ENCODE results near the gene PRDM11. TPM values are rescaled to one million over a fixed set of nuclear protein-coding genes. Genes with fewer than 3 reads are reported as not detected.
"Not testable (repeated sequence)": the region's sequence is repeated elsewhere in the genome, so short reads cannot be mapped to it uniquely, and the experiment has no call there.

Gene PRDM11
- total RNA-seq, 3 donors from 2014 or later = 7.6 to 25.2 (median 11.3) TPM

DNA sequence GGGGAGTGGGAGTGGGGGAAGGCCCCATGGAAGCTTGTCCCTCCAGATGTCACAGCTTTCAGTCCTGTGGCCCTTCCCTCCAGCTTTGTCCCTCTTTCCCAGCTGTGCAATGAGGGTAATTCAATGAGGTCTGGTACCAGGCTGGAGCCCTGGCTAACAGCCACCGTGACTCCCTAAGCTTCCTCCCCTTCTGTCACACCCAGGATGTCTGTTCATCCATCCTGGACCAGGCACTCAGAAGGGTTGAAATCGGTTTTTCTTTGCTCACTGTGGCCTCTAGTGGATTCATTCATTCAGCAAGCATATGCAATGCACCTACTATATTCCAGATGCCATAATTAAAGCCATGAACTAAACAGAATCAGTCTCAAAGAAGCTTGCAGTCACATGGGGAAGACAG lies 101.0 kb downstream of the PRDM11 start:
- intact Hi-C loops (cut with DNase I, micrococcal nuclease) = no loop called here

DNA sequence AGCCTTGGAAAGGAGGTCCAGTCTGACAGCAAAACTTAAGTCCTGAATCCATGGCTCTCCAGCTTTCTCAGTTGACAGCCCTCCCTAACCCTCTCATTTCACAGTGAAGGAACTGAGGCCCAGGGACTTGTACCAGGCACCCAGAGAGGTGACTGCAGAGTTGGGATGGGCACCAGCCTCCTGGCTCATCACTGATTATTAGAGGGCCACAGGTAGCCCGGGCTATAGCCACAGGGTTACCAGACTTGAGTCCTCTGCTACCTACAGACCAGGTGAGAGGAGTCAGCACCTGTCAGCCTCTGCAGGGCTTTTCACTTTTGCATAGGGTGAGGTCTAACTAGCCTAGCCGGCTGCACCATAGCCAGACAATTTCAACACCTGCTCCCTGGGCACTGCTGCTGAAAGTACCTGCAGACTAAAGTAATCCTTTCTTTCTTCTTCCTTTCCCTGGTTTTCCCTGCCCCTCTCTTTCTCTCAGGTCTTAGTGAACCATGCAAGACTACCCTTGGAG lies 102.1 kb downstream of the PRDM11 start:
- H3K4me1 ChIP-seq (ENCODE audit: low read depth) = no peaks in the 10 kb centered on the region
- no peak for DNase-seq
- no peak overlapping the region for H3K4me3 ChIP-seq
- no peaks in the 10 kb centered on the region for H3K9me3 ChIP-seq
- ATAC-seq = no peak
- H3K36me3 ChIP-seq (ENCODE audit: low read depth) = no peaks in the 10 kb centered on the region
- TF ChIP-seq, protein P1, sequence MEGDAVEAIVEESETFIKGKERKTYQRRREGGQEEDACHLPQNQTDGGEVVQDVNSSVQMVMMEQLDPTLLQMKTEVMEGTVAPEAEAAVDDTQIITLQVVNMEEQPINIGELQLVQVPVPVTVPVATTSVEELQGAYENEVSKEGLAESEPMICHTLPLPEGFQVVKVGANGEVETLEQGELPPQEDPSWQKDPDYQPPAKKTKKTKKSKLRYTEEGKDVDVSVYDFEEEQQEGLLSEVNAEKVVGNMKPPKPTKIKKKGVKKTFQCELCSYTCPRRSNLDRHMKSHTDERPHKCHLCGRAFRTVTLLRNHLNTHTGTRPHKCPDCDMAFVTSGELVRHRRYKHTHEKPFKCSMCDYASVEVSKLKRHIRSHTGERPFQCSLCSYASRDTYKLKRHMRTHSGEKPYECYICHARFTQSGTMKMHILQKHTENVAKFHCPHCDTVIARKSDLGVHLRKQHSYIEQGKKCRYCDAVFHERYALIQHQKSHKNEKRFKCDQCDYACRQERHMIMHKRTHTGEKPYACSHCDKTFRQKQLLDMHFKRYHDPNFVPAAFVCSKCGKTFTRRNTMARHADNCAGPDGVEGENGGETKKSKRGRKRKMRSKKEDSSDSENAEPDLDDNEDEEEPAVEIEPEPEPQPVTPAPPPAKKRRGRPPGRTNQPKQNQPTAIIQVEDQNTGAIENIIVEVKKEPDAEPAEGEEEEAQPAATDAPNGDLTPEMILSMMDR (IDR thresholded peaks at IDR 0.05) = no peak
- intact Hi-C loops (cut with DNase I, micrococcal nuclease) = no loop called here

More for the DNA sequence above, 101.0 kb downstream of the PRDM11 start:
- TF ChIP-seq, protein P1 (IDR thresholded peaks at IDR 0.05) = no peak
- ATAC-seq (no peak), DNase-seq (no peak)
- H3K36me3 ChIP-seq (ENCODE audit: low read depth) = no peaks in the 10 kb centered on the region
- no peaks in the 10 kb centered on the region for H3K9me3 ChIP-seq
- H3K4me1 ChIP-seq (ENCODE audit: low read depth) = no peaks in the 10 kb centered on the region
- H3K4me3 ChIP-seq = no peak overlapping the region

DNA sequence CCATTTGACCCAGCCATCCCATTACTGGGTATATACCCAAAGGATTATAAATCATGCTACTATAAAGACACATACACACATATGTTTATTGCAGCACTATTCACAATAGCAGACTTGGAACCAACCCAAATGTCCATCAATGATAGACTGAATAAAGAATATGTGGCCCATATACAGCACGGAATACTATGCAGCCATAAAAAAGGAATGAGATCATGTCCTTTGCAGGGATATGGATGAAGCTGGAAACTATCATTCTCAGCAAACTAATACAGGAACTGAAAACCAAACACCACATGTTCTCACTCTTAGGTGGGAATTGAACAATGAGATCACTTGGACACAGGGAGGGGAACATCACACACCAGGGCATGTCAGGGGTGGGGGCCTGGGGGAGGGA lies 102.9 kb downstream of the PRDM11 start:
- H3K4me3 ChIP-seq; ATAC-seq; intact Hi-C loops (cut with DNase I, micrococcal nuclease); H3K4me1 ChIP-seq (ENCODE audit: low read depth); H3K36me3 ChIP-seq (ENCODE audit: low read depth); DNase-seq; H3K9me3 ChIP-seq: not testable (repeated sequence)

DNA sequence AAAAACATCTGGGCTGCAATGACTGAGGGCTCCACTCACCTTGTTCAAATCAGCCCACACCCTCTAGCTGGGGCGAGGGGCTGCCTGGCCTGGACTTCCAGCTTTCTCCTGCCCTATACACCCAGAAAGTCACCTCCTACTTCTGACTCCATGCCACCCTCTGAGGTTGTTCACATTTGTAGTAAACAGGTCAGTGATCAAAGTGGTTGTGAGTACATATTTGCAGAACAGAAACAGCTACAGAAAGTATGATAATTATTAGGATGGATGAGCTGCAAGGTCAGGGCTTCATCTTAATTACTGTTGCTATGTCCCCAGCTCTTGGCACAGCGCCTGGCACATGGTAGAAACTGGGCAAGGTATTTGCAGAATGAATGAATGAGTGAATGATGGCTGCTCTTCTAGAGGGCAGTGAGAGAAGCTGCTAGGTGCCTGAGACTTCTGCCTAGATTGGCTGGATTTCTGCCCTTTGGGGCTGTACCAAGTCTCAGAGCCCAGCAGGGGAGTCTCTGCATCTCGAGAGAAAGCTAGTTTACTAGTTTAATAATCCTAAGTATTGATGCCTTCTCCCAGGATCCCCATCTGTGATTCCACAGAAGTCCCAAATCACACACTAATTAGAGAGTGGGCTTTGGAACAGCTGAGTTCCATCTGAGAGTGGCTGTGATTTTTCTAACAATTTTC lies 103.7 kb downstream of the PRDM11 start:
- Histone ChIP-seq H3K4me1 (ENCODE audit: low read depth) (no peaks in the 10 kb centered on the region), H3K36me3 (ENCODE audit: low read depth) (no peaks in the 10 kb centered on the region), H3K9me3 (no peaks in the 10 kb centered on the region), H3K4me3 (no peak overlapping the region)
- ATAC-seq (no peak), DNase-seq (no peak)
- TF ChIP-seq, protein P1 (IDR thresholded peaks at IDR 0.05) = no peak
- intact Hi-C loops (cut with DNase I, micrococcal nuclease) = no loop called here

DNA sequence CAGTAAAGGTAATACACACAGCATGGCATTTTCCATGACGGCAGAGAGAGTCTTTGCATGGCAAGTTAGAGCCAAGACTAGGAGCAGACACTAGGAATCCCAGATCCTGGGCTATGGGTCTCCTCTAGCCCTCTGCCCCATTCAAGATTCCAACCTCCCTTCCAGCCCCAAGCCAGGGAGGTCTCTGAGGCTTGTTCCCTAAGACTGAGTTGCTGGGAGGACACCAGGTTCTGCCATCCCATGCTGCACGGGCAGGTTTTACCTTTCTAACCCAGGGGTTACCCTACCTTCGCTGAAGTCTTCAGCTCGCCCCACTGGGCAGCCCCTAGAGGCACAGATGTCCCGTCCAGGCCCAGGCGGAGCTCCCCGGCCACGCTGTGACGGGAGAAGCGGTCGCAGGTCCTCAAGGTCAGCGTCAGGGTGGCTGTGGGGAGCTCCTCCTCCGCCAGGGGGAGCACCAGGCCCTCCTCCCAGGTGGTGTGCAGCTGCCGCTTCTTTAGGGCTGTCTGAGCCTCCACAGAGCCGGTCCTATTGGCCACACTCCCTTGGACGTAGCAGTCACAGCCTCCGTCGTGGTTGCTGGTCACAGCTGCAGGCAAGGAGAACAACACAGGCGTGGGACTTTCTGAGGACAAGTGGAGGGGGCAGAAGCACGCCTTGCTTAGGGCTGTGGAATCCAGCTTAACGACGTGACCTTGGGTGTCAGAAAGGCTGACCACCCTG lies 105.9 kb downstream of the PRDM11 start:
- DNase-seq (peak; percentile 78 to 89 (median 89)), ATAC-seq (peak; percentile 99)
- H3K4me3 ChIP-seq = no peak overlapping the region
- no peaks in the 10 kb centered on the region for H3K36me3 ChIP-seq (ENCODE audit: low read depth)
- no peaks in the 10 kb centered on the region for H3K9me3 ChIP-seq
- intact Hi-C loops (cut with DNase I, micrococcal nuclease) = no loop called here
- TF ChIP-seq, protein P1 (IDR thresholded peaks at IDR 0.05) = peak; percentile 71
- no peaks in the 10 kb centered on the region for H3K4me1 ChIP-seq (ENCODE audit: low read depth)

DNA sequence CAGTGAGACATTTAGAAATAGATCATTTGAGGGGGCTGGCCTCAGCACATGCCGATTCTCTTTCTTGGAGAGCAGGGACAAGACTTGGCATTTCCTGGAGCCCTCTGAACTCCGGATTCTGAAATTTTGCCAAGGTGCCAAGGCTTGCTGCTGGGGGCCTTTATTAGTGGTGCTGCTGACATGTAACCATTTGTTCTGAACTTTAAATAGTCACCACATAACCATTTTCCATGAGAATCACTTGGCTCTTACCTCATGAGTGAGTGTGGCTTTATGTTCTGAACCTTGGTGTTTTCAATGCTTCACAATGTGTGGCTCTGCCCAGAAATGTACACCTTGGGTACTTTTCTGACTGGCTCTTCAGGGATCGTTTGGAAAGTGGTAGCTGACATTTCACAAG lies 106.4 kb downstream of the PRDM11 start:
- Histone ChIP-seq H3K4me3 (no peak overlapping the region), H3K36me3 (ENCODE audit: low read depth) (no peaks in the 10 kb centered on the region), H3K4me1 (ENCODE audit: low read depth) (no peaks in the 10 kb centered on the region), H3K9me3 (no peaks in the 10 kb centered on the region)
- TF ChIP-seq, protein P1 (IDR thresholded peaks at IDR 0.05) = no peak
- ATAC-seq (no peak), DNase-seq (no peak)
- intact Hi-C loops (cut with DNase I, micrococcal nuclease) = no loop called here
